ENCODE measurements around the gene TNRC6B. TPM values are rescaled to one million over a fixed set of nuclear protein-coding genes. Genes with fewer than 3 reads are reported as not detected.
A peak's percentile ranks its signal among the peaks of the same experiment; 100 is the strongest.

The TNRC6B gene, protein sequence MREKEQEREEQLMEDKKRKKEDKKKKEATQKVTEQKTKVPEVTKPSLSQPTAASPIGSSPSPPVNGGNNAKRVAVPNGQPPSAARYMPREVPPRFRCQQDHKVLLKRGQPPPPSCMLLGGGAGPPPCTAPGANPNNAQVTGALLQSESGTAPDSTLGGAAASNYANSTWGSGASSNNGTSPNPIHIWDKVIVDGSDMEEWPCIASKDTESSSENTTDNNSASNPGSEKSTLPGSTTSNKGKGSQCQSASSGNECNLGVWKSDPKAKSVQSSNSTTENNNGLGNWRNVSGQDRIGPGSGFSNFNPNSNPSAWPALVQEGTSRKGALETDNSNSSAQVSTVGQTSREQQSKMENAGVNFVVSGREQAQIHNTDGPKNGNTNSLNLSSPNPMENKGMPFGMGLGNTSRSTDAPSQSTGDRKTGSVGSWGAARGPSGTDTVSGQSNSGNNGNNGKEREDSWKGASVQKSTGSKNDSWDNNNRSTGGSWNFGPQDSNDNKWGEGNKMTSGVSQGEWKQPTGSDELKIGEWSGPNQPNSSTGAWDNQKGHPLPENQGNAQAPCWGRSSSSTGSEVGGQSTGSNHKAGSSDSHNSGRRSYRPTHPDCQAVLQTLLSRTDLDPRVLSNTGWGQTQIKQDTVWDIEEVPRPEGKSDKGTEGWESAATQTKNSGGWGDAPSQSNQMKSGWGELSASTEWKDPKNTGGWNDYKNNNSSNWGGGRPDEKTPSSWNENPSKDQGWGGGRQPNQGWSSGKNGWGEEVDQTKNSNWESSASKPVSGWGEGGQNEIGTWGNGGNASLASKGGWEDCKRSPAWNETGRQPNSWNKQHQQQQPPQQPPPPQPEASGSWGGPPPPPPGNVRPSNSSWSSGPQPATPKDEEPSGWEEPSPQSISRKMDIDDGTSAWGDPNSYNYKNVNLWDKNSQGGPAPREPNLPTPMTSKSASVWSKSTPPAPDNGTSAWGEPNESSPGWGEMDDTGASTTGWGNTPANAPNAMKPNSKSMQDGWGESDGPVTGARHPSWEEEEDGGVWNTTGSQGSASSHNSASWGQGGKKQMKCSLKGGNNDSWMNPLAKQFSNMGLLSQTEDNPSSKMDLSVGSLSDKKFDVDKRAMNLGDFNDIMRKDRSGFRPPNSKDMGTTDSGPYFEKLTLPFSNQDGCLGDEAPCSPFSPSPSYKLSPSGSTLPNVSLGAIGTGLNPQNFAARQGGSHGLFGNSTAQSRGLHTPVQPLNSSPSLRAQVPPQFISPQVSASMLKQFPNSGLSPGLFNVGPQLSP (N-terminal part only)
- 71.5 to 80.1 TPM (median 75.7 TPM) in 3 replicates for total RNA-seq

DNA sequence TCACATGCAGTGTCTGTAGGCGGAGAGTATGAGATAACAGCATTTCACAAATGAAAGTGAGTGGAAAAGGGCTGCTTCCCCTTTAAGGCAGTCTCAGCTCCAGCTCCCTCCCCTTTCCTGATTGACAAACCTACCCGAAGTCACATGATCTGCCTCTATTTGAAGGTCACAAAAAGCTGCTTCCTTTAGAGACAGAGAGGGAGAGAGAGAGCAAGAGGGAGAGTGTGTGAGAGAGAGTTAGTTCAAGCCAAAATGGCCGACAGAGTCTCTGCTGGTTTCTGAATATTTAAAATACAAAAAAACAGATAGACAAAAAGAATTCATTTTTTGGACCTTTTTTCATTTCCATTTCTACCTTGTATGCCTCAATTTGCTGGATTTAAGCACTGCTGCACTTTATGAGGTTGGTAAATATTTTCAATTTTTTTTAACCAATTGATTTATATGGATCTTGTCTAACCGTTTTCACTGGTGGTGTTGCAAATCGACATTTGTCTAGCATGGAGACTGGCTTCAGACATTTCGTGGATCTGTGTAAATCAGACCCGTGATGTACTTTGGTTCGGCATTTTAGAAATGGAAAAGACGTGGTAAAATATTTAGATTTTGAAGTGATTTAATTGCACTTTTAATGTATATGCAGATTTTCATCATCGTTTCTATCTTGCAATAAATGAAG lies at the start of gene TNRC6B:
TNRC6B (plus strand) TSS at position 188 of the 679 bp plus-strand sequence; CDS start at position 399, 211 bp downstream.
- peaks cover 49% of the 10 kb centered on the region for H3K4me1 Mint-ChIP-seq

DNA sequence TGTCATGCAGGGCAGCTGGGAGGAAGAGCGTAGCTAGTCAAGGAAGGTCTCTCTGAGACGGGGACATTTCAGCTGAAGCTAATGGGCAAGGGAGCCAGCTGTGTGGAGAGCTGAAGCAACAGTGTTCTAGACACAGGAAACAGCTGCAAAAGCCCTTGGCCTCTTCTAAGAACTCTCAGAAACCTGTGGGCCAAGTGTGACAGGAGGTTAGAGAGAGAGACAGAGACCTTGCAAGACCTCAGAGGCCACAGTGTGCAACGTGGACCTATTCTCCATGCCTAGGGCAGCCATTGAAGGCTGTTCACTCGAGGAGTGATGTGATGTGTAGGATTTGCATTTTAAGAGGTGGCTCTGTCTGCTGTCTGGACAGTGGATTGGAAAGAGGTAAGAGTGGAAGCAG lies 48.7 kb upstream of the TNRC6B start:
- TF ChIP-seq, protein P1, sequence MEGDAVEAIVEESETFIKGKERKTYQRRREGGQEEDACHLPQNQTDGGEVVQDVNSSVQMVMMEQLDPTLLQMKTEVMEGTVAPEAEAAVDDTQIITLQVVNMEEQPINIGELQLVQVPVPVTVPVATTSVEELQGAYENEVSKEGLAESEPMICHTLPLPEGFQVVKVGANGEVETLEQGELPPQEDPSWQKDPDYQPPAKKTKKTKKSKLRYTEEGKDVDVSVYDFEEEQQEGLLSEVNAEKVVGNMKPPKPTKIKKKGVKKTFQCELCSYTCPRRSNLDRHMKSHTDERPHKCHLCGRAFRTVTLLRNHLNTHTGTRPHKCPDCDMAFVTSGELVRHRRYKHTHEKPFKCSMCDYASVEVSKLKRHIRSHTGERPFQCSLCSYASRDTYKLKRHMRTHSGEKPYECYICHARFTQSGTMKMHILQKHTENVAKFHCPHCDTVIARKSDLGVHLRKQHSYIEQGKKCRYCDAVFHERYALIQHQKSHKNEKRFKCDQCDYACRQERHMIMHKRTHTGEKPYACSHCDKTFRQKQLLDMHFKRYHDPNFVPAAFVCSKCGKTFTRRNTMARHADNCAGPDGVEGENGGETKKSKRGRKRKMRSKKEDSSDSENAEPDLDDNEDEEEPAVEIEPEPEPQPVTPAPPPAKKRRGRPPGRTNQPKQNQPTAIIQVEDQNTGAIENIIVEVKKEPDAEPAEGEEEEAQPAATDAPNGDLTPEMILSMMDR (IDR thresholded peaks at IDR 0.05; ENCODE audit: unreplicated experiment), result no peak
- H3K27ac Mint-ChIP-seq, result no peak overlapping the region
- no peak for DNase-seq (ENCODE audit: low spot score in 2 of 2, unreplicated experiment in 2 of 2)
- H3K27me3 Mint-ChIP-seq (ENCODE audit: low read depth), result no peaks in the 10 kb centered on the region
- no peaks in the 10 kb centered on the region for H3K9me3 Mint-ChIP-seq
- no peak overlapping the region for H3K4me3 Mint-ChIP-seq
- H3K4me1 Mint-ChIP-seq, result no peaks in the 10 kb centered on the region
- H3K36me3 Mint-ChIP-seq, result peaks cover 4% of the 10 kb centered on the region

More for the DNA sequence above, at the start of gene TNRC6B:
- Mint-ChIP-seq H3K27ac (peak within 1 kb of the TSS; percentile 99), H3K9me3 (no peaks in the 10 kb centered on the region), H3K36me3 (no peaks in the 10 kb centered on the region), H3K27me3 (ENCODE audit: low read depth) (no peaks in the 10 kb centered on the region), H3K4me3 (peak within 1 kb of the TSS; percentile 92)
- peak in 1 of 2 experiments; percentile 55 for DNase-seq (ENCODE audit: low spot score in 2 of 2, unreplicated experiment in 2 of 2)
- TF ChIP-seq, protein P1 (IDR thresholded peaks at IDR 0.05; ENCODE audit: unreplicated experiment), result no peak

DNA sequence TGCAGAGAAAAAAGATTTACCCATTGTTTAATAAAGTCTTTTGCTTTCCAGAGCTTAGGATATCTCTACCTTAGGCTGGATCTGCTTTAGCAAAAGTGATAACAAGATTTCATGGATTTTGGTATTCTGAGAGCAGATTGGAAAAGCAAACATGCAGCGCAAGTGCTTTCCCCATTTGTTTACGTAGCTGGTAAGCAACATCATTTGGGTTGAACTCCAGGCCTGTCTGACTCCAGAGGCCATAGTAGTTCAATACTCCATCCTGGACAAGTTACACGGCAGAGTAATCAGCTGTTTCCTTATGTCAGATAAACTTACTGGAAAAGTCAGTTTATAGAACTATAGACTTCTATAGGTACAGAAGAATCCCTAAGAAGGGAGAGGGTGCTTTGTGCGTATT lies 40.6 kb upstream of the TNRC6B start:
- Mint-ChIP-seq H3K27me3 (ENCODE audit: low read depth) (no peaks in the 10 kb centered on the region), H3K4me1 (peaks cover 5% of the 10 kb centered on the region), H3K4me3 (no peak overlapping the region), H3K27ac (no peak overlapping the region), H3K36me3 (peaks cover 14% of the 10 kb centered on the region), H3K9me3 (no peaks in the 10 kb centered on the region)
- no peak for DNase-seq (ENCODE audit: low spot score in 2 of 2, unreplicated experiment in 2 of 2)
- TF ChIP-seq, protein P1 (IDR thresholded peaks at IDR 0.05; ENCODE audit: unreplicated experiment), result no peak

DNA sequence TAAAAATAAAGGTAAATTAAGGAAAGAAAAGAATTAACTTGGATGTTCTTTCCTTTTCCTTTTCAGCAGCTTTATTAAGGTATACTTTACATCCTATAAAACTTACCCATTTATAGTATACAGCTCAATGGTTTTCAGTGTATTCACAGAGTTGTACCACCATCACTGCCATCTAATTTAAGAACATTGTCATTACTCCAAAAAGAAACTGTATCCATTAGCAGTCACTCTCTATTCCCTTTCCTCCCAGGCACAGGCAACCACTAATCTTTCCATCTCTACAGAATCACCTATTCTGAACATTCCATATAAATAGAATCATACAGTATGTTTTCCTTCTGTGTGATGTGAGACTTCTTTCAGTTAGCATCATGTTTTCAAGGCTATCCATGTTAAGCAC lies 38.9 kb upstream of the TNRC6B start:
- TF ChIP-seq, protein P1 (IDR thresholded peaks at IDR 0.05; ENCODE audit: unreplicated experiment), result no peak
- H3K36me3 Mint-ChIP-seq, result peaks cover 18% of the 10 kb centered on the region
- no peaks in the 10 kb centered on the region for H3K27me3 Mint-ChIP-seq (ENCODE audit: low read depth)
- no peak overlapping the region for H3K4me3 Mint-ChIP-seq
- DNase-seq (ENCODE audit: low spot score in 2 of 2, unreplicated experiment in 2 of 2), result no peak
- H3K27ac Mint-ChIP-seq, result no peak overlapping the region
- H3K9me3 Mint-ChIP-seq, result no peaks in the 10 kb centered on the region
- peaks cover 5% of the 10 kb centered on the region for H3K4me1 Mint-ChIP-seq
